ENCODE results near the gene MTRF1.

MTRF1 gene

GRCh38 chr13:41254902-41255301, 8.5 kb downstream of the MTRF1 start:
- no peak for ATAC-seq
- DNase-seq (ENCODE audit: low spot score in 2 of 2) = no peak
- Mint-ChIP-seq H3K4me3 (no peak overlapping the region), H3K9me3 (no peaks in the 10 kb centered on the region), H3K4me1 (peaks cover 5% of the 10 kb centered on the region), H3K27ac (no peak overlapping the region), H3K36me3 (peaks cover 87% of the 10 kb centered on the region)

GRCh38 chr13:41250993-41251392, 12.4 kb downstream of the MTRF1 start:
- Mint-ChIP-seq H3K4me1 (no peaks in the 10 kb centered on the region), H3K36me3 (peaks cover 58% of the 10 kb centered on the region), H3K9me3 (no peaks in the 10 kb centered on the region), H3K4me3 (no peak overlapping the region), H3K27ac (no peak overlapping the region)
- ATAC-seq = peak; percentile 56
- DNase-seq (ENCODE audit: low spot score in 2 of 2) = no peak

GRCh38 chr13:41246969-41247680, 16.3 kb downstream of the MTRF1 start:
- Mint-ChIP-seq H3K36me3 (peaks cover 23% of the 10 kb centered on the region), H3K4me3 (no peak overlapping the region), H3K9me3 (no peaks in the 10 kb centered on the region), H3K4me1 (no peaks in the 10 kb centered on the region), H3K27ac (no peak overlapping the region)
- DNase-seq (ENCODE audit: low spot score in 2 of 2) (no peak), ATAC-seq (no peak)

GRCh38 chr13:41244556-41244955, 18.8 kb downstream of the MTRF1 start:
- Mint-ChIP-seq H3K4me1 (no peaks in the 10 kb centered on the region), H3K9me3 (no peaks in the 10 kb centered on the region), H3K27ac (no peak overlapping the region), H3K4me3 (no peak overlapping the region), H3K36me3 (peaks cover 6% of the 10 kb centered on the region)
- DNase-seq (ENCODE audit: low spot score in 2 of 2) = no peak
- ATAC-seq = no peak

- no peaks in the 10 kb centered on the region for H3K9me3 Mint-ChIP-seq
- H3K36me3 Mint-ChIP-seq = peaks cover 24% of the 10 kb centered on the region
- DNase-seq (ENCODE audit: low spot score in 2 of 2) (no peak), ATAC-seq (no peak)
- H3K4me1 Mint-ChIP-seq = no peaks in the 10 kb centered on the region
- no peak overlapping the region for H3K4me3 Mint-ChIP-seq
- H3K27ac Mint-ChIP-seq = no peak overlapping the region
Measured at GRCh38 chr13:41241626-41242025, 21.8 kb downstream of the MTRF1 start.

- no peak overlapping the region for H3K27ac Mint-ChIP-seq
- H3K4me3 Mint-ChIP-seq = no peak overlapping the region
- H3K9me3 Mint-ChIP-seq = no peaks in the 10 kb centered on the region
- peaks cover 7% of the 10 kb centered on the region for H3K4me1 Mint-ChIP-seq
- no peak for ATAC-seq
- DNase-seq (ENCODE audit: low spot score in 2 of 2) = no peak
- H3K36me3 Mint-ChIP-seq = peaks cover 63% of the 10 kb centered on the region
Measured at GRCh38 chr13:41236369-41236768, 27.0 kb downstream of the MTRF1 start.

- ATAC-seq = no peak
- Mint-ChIP-seq H3K9me3 (no peaks in the 10 kb centered on the region), H3K27ac (peak overlapping the region; percentile 86), H3K36me3 (peaks cover 55% of the 10 kb centered on the region), H3K4me1 (peaks cover 7% of the 10 kb centered on the region), H3K4me3 (no peak overlapping the region)
- DNase-seq (ENCODE audit: low spot score in 2 of 2) = no peak
Measured at GRCh38 chr13:41232578-41233480, 30.5 kb downstream of the MTRF1 start.

- no peak for DNase-seq (ENCODE audit: low spot score in 2 of 2)
- H3K36me3 Mint-ChIP-seq = peaks cover 55% of the 10 kb centered on the region
- H3K9me3 Mint-ChIP-seq = no peaks in the 10 kb centered on the region
- no peak for ATAC-seq
- peak overlapping the region; percentile 86 for H3K27ac Mint-ChIP-seq
- H3K4me1 Mint-ChIP-seq = peaks cover 7% of the 10 kb centered on the region
- H3K4me3 Mint-ChIP-seq = no peak overlapping the region
Measured at GRCh38 chr13:41231786-41232185, 31.6 kb downstream of the MTRF1 start.

- H3K9me3 Mint-ChIP-seq = no peaks in the 10 kb centered on the region
- DNase-seq (ENCODE audit: low spot score in 2 of 2) = no peak
- H3K27ac Mint-ChIP-seq = peak overlapping the region; percentile 86
- H3K36me3 Mint-ChIP-seq = peaks cover 49% of the 10 kb centered on the region
- no peak for ATAC-seq
- H3K4me3 Mint-ChIP-seq = no peak overlapping the region
- H3K4me1 Mint-ChIP-seq = peaks cover 7% of the 10 kb centered on the region
Measured at GRCh38 chr13:41231025-41231677, 32.2 kb downstream of the MTRF1 start.

GRCh38 chr13:41229356-41229755, 34.0 kb downstream of the MTRF1 start:
- H3K36me3 Mint-ChIP-seq = peaks cover 49% of the 10 kb centered on the region
- no peak overlapping the region for H3K27ac Mint-ChIP-seq
- ATAC-seq (no peak), DNase-seq (ENCODE audit: low spot score in 2 of 2) (no peak)
- no peaks in the 10 kb centered on the region for H3K9me3 Mint-ChIP-seq
- H3K4me3 Mint-ChIP-seq = no peak overlapping the region
- peaks cover 7% of the 10 kb centered on the region for H3K4me1 Mint-ChIP-seq

GRCh38 chr13:41224113-41225110, 39.0 kb downstream of the MTRF1 start:
- DNase-seq (ENCODE audit: low spot score in 2 of 2) = no peak
- Mint-ChIP-seq H3K4me1 (no peaks in the 10 kb centered on the region), H3K27ac (no peak overlapping the region), H3K36me3 (peaks cover 41% of the 10 kb centered on the region), H3K9me3 (no peaks in the 10 kb centered on the region), H3K4me3 (no peak overlapping the region)
- ATAC-seq = no peak

GRCh38 chr13:41222259-41222852, 41.0 kb downstream of the MTRF1 start:
- ATAC-seq (peak; percentile 90), DNase-seq (ENCODE audit: low spot score in 2 of 2) (peak; percentile 16 to 70)
- H3K27ac Mint-ChIP-seq = no peak overlapping the region
- H3K4me3 Mint-ChIP-seq = no peak overlapping the region
- H3K36me3 Mint-ChIP-seq = peaks cover 50% of the 10 kb centered on the region
- H3K9me3 Mint-ChIP-seq = no peaks in the 10 kb centered on the region
- no peaks in the 10 kb centered on the region for H3K4me1 Mint-ChIP-seq

- no peak overlapping the region for H3K27ac Mint-ChIP-seq
- H3K4me1 Mint-ChIP-seq = no peaks in the 10 kb centered on the region
- H3K4me3 Mint-ChIP-seq = no peak overlapping the region
- peaks cover 48% of the 10 kb centered on the region for H3K36me3 Mint-ChIP-seq
- DNase-seq (ENCODE audit: low spot score in 2 of 2) (no peak), ATAC-seq (no peak)
- H3K9me3 Mint-ChIP-seq = no peaks in the 10 kb centered on the region
Measured at GRCh38 chr13:41220401-41220800, 43.0 kb downstream of the MTRF1 start.

- no peaks in the 10 kb centered on the region for H3K4me1 Mint-ChIP-seq
- H3K4me3 Mint-ChIP-seq = no peak overlapping the region
- H3K9me3 Mint-ChIP-seq = peaks cover 2% of the 10 kb centered on the region
- no peak for DNase-seq (ENCODE audit: low spot score in 2 of 2)
- H3K27ac Mint-ChIP-seq = no peak overlapping the region
- no peak for ATAC-seq
- peaks cover 27% of the 10 kb centered on the region for H3K36me3 Mint-ChIP-seq
Measured at GRCh38 chr13:41216160-41216559, 47.2 kb downstream of the MTRF1 start.

All from stimulated activated effector memory CD8-positive, alpha-beta T cell treated with anti-CD3 and anti-CD28 coated beads, Interleukin-12 subunit alpha, Interleukin-12 subunit beta, amount 100 ng/mL, for 72 hours (primary cell).